Fibroblast of skin of right quadriceps (primary cell): Measurements from ENCODE around the gene GNPAT.

ENCODE experiments used
- DNase-seq: peaks from one replicate; pipeline ENCODE4 v3.0.0-alpha.2; 2013

GNPAT gene

DNA sequence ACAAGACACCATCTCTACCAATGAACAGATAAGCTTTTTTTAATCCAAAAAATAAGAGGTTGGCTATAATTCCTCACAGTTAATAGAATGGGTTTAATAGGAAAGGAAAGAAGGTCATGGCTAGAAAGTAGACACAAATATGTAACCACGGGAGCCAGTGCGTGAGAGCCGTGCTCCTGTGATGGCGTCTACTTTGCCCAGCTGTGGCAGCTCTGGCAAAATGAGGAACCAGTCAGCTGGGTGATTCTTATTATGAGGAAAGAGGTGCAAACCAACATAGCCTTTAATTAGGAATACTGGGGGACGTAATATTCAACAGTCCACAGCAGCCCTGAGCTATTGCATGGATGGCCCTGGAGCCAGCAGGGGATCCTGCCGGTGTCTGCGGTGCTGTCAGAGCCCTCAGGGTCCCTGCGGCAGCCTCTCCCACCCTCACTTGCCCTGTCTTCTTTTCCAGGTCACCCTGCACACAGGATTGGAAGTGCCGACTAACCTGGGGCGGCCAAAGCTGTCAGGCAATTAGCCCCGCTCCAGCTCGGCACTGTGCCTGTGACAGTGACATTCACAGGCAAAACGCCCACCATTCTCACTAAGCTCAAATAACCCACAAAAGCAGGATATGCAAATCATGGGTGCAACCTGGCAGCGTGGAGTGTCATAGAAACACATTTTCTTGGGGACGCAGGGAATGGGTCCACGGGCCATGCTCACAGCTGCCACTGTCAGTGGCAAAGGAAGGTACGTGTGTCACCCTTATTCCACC, 25.9 kb upstream of the GNPAT start:
- no peak for DNase-seq

DNA sequence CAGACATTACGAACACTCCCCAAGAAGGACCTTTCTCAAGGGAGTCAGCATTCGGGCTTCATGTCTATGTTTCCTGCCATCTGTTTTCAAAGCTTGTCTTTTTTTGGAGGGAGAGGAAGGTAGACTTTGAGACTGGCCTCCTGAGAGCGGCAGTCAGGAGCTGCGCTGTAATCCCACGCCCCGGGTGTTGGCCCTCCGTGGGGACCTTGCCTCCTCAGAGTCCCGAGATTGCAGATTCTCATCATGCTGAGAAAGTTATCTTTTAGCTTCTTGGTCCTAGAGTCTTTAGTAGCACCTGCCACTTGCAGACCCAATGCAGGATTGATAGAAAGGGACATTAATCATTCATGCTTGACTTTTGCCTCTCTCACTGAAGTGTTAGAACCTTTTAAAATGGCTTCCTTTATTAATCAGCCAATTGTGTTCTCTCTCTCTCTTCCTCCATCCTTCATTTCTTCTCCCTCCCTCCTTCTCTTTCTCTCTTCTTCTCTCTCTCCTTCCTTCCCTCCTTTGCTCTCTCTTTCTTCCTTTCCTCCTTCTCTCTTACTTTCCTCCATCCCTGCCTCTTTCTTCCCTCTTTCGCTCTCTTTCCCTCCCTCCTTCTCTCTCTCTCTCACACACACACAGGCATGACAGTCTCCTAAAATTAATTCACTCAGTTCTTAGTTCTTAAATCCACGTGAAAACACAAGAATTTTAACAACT, 25.2 kb upstream of the GNPAT start:
- DNase-seq: no peak

DNA sequence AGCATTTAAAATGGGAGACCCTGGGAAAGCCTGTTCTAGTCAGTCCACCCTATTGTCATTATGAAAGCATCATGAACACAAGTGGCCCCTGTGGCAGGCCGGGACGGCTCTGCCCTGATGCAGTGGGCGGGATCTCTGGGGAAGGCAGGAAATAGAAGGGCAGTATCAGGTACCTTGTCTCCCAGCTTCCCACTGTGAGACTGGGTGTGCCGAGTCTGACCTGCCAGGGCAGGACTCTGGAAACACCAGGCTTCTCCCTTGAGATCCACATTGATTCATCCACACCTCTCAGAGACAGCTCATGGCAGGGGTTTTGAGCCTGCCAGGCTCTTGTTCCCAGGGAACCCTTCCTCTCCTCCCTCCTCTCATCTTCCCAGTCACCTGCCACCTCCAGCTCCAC, 24.5 kb upstream of the GNPAT start:
- DNase-seq: no peak

DNA sequence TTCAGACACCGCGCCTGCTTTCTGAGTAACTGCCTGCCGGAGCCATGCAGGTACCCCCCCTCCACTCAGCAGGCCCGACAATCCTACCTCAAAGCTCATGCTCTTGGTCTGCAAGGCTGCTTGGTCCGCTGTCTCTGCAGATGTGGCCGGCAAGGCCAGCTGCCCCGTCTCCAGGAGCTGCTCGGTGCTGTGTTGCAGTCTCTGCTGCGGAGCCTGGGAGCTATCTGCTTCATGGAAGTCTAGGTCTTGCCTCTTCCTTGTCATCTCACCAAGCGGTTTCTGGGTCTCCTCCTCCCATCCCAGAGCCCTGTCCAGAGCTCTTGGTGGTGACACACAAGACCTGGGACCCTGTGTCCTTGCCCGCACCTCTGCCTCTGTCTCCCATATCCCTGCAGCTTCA, 24.0 kb upstream of the GNPAT start:
- DNase-seq: no peak

DNA sequence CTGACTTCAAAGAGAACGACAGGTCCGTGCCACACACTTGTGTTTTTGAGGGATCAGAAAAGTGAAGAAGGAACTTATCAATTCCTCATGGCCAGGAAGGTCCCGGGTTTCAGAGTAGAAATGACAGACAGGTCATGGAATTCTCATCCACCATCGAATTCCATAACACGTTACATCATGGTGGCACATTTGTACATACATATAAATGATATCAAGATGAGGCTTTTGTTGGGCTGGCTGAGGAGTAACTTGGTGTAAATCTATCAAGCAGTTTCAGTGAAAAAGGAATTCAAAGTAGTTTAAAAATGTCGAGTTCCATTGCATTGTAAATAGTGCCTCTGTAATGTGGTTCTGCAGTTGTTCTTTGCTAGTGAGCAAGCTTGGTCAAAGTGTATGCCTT, 22.9 kb upstream of the GNPAT start:
- peak; percentile 6 for DNase-seq

DNA sequence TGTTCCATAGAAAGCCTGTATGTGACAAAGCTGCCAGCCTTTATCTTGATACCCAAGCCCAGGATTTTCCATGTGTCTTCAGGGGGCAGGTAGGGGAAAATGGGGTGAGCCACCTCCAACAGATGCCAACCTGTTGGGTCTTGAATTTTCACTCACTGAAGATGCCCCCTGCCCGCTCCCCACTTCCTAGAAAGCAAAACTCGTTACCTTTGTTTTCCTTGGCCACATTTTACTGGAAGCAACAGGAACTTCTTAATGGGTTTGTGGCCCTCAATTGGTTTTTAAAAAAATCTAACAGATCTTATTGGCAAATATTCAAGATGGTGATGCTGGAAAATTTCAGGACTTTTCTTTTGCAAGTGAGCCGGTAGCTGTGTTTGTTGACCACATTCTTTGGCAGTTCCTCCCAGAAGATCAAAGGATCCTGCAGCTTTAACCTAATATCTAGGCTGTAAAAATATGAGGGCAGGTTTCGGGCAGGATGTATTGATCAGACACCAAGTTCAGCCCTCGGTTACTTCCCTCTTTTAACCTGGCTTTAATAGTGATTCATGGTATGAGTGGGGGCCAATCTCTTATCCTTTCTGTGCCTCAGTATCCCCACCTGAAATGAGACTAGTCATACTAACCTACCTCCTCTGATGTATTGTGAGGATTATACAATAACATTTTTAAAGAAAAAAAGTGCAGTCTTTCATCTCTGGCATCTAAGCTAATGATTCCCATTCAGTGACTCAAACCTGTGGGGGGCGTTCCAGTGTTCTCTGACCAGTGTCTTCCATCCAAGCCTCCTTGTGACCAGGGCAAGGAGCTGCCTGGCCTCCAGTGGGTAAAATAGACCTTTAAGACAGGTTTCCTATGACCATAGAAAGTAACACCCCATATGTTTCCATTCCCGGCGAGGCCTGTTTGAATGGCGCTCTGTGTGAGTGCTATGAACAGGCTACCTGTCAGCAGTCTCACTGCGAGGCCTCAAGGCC, 21.3 kb upstream of the GNPAT start:
- DNase-seq: no peak

DNA sequence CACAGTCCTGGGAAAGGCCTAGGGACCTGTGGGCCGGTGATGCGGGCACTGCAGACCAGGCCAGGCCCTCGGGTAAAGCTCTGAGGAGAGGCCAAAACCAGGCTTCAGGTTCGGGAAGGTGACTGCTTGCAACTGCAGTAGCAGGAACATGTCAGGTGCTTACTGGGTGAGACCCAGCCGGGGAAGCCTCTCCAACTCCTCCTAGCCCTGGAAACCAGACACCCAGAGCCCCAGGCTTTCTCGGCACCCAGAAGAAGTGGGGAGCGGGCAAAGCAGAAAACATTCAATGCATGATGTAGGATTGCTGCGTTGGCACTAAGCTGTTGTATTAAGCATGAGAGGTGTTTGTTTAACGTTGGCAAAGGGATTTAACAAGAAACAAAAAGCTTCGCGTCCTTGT, 20.2 kb upstream of the GNPAT start:
- DNase-seq: no peak

DNA sequence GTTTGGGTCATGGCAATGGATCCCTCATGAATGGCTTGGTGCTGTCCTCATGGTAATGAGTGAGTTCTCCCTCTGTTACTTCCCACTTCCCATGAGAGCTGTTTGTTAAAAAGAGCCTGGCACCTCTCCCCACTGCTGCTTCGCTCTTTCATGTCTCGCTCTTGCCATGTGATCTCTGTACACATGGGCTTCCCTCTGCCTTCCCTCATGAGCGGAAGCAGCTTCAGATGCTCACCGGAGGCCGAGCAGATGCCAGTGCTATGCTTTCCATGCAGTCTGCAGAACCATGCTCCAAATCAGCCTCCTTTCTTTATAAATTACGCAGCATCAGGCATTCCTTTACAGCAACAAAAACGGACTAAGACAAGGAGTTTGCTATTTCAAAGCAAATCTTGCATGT, 14.9 kb upstream of the GNPAT start:
- DNase-seq: no peak

DNA sequence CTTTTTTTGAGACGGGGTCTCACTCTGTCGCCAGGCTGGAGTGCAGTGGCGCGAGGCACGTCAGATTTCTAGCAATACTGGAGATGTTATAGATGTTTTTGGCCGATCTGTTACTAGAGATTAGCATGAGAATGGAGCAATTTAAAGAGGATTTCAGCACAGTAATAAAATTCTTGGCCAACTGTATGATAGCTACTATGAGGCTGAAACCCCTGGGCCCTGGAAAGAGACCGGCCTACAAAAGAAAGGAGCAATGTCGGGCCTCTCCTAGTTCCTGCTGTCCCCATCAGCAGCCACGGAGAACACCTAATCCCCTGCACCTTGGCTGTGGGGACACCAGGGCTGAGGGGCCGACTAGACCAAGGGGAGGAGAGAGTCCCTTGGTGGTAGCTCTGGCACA, 9.5 kb upstream of the GNPAT start:
- DNase-seq: no peak

DNA sequence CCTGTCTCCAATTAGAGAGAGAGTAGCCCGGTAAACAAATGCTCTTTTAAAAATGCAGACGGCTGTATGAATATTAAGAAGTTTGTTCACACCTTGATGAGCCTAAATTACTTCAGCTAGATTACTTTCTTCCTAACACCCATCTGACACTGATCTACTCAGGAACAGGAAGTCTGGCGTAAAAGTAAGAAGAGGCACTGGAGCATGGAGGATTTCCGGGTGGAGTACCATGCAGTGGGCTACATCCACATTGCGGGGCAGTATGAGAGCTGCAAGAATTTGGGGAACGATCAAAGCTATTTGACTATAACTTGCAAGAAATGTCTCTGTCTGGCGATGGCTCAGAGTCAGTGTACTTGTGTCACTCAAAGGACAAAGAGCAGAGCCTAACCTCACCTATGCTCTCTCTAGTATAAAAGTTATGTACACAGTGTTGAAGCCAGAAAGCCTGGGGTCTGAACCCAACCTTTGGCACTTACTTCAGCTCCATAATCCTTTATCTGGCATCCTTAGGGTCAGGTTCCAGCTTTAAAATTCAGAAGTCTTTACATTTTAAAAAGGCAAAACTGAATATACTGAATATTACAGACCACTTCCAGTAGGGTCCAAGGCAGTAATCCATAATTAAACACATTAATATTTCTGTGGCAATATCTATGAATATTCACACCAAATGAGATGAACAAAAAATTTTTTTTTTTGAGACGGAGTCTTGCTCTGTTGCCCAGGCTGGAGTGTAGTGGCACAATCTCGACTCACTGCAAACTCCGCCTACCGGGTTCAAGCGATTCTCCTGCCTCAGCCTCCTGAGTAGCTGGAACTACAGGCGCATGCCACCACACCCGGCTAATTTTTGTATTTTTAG, 7.9 kb upstream of the GNPAT start:
- no peak for DNase-seq

DNA sequence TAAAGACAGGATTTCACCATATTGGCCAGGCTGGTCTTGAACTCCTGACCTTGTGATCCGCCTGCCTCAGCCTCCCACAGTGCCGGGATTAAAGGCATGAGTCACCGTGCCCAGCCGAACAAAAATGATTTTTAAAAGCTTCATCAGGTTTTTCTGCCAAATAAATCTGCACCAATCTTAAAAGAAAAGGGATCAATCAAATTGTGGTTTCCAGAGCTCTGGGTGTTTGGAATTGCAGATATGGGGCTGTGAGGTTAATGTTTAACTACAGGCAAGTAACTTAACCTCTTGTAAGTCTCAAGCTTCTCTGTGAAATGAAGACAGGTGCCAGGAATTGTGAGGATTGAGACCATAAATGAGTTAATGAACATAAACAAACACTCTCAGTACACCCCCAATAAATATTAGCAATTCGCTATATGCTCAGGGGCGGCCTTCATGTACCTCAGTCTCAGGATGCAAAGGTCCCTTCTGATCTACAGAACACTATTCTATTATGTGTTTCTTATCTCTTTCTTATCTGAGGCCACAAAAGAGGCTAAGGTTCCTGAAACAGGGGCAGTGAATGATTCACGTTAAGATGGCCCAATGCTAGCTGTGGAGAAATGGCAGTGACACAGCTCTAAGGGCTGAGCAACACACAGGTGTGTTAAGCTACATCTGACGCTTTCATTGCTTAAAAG, 7.1 kb upstream of the GNPAT start:
- DNase-seq: no peak

DNA sequence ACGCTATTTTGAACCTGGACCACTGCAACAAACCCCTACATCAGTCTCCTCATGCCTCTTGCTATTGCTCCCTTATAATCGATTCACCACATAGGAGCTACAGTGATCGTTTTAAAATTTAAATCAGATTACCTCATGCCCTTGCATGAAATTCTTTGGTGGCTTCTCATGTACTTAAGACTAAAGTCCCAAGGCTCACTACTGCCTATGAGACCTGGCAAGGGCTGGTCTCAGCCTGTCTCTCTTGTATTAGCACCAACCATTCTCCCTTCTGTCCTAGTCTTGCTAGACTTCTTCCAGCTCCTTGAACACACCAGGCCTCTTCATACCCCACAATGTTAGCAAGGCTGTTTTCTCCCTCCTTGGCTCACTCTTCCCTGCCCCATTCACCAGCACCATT, 6.5 kb upstream of the GNPAT start:
- no peak for DNase-seq

DNA sequence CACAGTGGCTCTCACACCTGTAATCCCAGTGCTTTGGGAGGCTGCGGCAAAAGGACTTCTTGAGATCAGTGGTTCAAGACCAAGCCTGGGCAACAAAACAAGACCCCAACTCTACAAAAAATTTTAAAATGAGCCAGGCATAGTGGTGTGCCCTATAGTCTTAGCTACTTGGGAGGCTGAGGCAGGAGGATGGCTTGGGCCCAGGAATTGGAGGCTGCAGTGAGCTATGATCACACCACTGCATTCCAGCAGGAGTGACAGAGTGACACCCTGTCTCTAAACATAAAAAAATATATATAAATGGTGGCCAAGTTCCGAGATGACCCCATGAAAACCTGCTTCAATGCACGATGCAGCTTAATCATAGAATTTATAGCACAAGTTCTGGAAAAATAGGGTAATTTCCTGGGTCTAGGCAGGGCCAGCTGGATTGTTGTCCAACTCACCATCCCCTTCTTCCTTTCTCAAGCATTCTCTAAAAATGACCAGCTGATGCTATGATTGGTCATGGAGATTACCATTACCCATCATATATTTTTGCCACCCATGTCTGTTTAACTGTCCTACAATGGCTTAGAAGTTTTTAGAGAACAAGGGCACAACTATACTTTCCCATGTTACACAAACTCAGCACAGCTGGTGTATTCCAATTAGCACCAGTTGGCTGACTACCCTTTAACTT, 5.3 kb upstream of the GNPAT start:
- no peak for DNase-seq

DNA sequence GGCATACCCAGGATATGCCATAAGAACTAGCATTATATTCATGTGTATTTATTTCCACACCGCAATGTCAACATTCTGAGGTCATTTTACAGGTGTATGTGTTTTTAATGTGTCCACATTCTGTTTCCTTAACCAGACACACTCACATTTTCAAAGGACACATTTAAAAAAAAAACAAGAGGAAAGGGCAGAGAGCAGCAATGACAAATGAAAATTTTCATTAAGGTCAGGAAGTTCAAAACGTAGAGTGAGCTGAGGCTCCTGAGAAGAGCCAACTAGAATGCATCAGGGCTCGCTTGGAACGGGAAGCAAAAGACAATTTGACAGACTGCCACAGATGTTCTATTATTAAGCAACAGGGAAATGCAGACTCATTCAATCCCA, 4.8 kb upstream of the GNPAT start:
- DNase-seq: no peak

DNA sequence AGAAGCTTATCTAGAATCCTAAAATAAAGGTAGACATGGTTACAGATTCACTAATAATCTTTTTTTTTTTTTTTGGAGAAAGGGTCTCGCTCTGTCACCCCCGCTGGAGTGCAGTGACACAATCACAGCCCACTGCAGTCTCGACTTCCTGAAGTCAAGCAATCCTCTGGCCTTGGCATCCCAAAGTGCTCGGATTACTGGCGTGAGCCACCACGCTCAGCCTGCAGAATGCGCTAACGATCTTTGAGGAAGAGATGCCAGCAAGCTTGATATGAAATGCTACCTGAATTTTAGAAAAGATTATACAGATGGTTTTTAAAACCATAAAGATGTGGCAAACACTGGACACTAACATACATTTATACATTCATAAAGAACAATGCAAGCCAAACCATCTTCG, 4.1 kb upstream of the GNPAT start:
- DNase-seq: no peak

DNA sequence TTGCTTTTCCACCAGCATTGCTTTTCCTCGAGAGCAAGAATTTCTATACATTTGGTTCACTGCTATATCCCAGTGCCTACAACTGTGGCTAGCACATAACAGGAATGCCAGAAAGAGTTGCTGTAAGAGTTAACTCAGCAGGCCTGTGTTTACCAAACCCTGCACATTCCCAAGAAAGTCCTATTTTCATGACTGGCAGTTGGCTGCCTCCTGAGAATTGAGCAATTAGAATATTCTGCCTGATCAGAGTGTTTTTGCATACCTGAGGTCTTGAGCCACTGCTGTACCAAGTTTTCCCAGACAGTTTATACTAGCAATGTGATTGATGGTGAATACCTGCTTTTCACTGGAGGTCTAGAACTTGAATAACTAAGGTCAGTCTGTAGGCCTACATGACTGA, 2.7 kb upstream of the GNPAT start:
- DNase-seq: no peak

DNA sequence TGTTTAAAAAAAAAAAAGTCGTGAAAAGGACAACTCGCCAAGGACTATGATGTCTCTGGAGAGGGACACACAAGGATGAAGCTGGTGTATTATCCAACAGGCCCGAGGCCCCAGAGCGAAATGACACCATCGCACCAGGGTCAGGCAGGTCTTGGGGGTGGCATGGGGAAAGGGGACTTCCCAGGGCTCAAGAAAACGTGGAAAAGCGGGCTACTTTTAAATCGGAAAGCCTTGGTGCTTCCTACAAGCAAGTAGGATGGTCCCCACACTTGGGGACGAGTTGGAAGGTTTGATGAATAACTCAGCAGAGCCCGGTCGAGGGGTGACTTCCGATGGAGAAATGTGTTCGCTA, 505 bp upstream of the GNPAT start:
- peak; percentile 3 for DNase-seq

DNA sequence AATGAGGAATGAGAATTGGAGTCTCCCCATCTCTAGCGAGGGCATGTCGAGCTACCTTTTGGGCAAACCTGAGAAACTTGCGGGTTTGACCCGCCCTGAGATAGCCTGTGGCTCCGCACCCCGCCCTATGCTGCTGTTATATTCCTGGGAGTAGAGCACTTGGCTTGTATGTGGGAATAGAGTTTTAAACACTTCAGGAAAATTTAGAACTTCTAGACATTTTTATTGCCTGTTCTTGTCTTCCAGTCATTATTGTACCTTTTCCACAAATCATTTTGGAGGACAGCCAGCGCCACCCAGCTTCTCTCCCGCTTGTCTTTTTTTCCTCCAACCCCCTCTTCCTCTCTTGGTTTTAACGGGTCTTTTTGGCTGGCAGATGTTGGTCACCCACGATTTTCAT, 738 bp downstream of the GNPAT start:
- DNase-seq: peak; percentile 22

DNA sequence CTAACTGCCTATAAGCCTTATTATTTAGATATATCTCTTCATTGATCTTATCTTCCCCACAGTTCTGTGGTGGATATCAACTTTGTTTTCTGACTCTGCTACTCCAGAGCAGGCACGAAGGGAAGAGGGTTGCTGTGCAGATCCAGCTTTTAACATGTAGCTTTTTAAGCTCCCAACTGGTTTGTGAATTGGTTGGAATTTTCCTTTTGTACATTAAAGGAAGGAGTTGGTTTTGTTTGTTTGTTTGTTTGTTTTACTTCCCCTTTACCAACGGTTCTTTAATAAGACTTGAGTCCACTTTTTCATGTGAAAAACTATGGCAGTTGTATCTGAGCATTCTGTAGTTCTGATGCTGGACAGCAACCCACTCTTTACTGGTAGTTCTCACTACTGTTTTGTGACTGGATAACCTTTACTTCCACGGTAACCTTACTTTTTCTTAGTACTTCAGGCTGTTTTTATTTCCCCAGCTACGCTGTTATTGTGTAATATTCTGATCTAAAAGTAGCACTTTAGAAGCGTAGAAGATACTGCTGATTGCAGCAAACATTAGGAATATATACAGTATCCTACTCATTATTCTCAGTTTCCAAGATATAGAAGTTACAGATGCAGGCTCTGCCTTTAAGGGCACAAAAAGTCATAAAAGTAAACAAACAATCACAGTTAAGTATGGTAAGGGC, 1.6 kb downstream of the GNPAT start:
- no peak for DNase-seq

DNA sequence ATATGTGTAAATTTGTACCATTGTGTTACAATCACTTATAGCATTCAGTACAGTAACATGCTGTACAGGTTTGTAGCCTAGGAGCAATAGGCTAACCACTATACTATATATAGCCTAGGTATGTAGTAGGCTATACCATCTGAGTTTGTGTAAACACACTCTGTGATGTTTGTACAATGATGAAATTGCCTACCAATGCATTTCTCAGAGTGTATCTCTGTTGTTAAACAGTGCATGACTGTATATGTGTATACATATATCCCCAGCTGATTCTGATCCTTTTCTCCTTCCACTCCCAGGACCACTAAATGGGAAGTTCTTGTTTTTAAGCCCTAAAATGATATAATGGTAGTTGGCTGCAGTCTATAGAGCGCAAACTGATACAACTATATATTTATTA, 7.8 kb downstream of the GNPAT start:
- DNase-seq: no peak

DNA sequence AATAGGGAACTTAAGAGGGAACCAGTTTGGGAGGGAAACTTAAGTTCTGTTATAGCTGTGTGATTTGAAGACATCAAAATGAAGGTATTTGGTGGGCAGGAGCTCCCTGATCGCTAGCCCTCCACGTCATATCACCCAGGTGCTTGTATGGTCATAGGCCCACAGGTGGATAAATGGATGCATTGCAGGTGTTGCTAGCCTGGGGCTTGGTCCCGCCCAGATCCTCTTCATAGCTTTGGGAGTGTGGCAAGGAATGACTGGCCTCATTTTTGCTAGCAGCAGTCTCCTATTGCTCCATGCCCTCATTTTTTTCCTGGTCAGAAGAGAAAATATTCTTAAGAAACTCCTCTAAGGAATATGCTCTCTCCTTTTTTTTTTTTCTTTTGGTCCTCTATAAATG, 11.3 kb downstream of the GNPAT start:
- no peak for DNase-seq
